ACHN (cell line): Measurements from ENCODE around the gene DNAJB12.
A peak's percentile ranks its signal among the peaks of the same experiment; 100 is the strongest.

Experiments
- DNase-seq: peaks from one replicate; pipeline ENCODE4 v3.0.0-alpha.2; 2015
- in situ Hi-C: cut with HindIII; loops from 2 replicates; pipeline ENCODE4 v1.10.0; 2017; ENCODE audit warnings: low sequenced_read_pairs, low pct_ligation_motif_present, low pct_unique_long_range_greater_than_20kb

The DNAJB12 gene

DNA sequence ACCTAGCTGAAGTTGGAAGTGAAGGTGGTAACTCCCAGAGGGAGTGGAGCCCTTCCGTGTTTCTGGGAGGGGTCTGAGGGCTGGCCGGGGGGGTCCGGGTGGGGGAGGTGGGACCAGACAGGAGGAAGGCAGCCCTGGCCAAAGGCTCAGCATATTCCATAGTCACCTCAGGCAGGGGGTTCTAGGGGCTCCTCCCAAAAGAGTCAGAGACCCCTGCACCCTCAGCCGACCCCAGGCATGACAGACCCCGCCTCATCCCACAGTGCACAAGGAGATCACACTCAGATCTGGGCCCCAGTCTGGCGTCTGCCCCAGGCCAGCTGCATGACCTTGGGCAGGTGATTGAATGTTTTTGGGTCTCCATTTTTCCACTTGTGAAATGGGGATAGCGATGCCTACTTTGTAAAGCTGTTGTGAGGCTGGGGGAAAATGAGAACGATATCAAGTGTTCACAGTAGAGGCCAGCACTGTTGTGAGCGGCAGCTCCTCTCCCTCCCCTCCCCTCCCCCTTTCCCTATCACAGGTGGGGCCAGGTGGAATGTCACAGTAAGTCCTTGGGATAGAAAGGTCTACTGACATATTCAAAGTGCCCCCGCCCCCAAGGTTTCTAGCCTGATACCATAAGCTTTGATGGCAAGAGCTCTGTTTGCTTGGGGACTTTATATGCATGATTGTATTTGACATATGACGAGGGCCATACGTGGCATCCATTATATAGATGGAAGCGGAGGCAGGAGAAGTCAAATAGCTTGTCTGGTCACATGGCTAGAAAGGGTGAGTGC, 33.3 kb downstream of the DNAJB12 start:
- in situ Hi-C loops = loop anchor here (5.0 to 25.0 kb wide), 2 partner anchors 44 to 209 kb away; no protein-coding TSS in a partner anchor
- DNase-seq = no peak

DNA sequence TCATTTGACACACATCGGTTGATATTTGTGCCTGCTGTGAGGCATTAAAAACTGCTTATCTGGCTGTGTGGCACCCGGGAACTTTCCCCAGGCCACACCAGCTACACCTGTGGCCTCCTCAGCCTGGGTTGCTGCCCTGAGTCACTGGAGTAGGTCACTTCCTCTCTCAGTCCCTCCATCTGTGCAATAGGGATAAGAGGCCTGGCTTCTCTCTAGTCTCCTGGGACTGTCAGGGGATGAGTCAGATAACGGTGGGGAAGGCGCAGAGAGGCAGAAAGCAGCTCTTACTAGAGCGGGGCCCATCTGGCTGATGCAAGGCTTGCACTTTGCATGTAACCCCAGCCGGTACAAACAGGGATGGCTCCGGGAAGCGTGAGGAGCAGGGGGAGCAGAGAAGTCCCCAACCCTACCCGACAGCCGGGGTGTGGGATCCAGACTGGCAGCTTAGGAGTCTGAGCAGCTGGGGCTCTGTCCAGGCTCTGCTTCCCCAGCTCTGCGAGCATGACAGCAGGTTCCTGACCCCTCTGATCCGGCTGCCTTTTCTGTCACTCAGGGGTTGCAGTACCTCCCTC, 34.0 kb downstream of the DNAJB12 start:
- in situ Hi-C loops = loop anchor here (5.0 to 25.0 kb wide), 2 partner anchors 43 to 208 kb away; no protein-coding TSS in a partner anchor
- DNase-seq = peak; percentile 100

DNA sequence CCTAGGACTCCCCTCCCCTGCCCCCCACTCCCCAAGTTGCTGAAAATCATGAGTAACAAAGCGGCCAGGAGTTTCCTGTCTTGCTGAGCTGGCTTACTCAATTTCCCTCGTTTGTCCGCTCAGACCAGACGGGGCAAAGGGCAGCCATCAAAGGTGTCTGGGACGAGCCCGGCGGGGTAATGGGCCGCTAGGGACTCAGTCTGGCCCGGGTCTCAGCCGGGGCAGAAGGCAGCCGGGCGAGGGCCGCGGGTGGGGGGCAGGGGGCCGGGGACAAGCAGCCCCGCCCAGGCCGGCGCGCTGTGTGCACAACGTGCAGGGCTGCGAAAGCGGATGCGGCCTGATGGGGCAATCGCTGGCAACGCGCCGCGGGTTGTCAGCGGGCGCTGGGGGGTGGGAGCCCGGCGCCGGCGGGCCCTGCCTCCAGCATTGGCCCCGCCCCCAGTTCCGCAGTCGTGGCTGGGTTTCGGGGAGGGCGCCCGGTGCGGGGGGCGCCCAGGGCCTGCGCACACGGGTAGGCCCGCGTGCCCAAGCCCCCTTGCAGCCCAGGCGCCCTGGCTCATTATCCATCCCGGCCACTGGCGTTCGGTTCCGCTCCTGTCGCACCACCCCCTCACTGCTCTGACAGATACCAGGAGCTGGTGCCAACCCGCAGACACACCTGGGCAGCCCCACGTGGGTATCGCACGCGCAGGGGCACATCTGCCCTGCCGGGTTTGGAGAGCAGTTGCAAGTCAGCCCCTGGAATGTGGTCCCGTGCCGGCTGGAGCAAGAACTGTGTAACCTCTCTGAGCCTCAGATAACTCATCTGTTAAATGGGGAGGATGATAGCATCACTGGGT, 35.1 kb downstream of the DNAJB12 start:
- in situ Hi-C loops = loop anchor here (5.0 to 25.0 kb wide), 2 partner anchors 42 to 207 kb away; no protein-coding TSS in a partner anchor
- peak; percentile 95 for DNase-seq

DNA sequence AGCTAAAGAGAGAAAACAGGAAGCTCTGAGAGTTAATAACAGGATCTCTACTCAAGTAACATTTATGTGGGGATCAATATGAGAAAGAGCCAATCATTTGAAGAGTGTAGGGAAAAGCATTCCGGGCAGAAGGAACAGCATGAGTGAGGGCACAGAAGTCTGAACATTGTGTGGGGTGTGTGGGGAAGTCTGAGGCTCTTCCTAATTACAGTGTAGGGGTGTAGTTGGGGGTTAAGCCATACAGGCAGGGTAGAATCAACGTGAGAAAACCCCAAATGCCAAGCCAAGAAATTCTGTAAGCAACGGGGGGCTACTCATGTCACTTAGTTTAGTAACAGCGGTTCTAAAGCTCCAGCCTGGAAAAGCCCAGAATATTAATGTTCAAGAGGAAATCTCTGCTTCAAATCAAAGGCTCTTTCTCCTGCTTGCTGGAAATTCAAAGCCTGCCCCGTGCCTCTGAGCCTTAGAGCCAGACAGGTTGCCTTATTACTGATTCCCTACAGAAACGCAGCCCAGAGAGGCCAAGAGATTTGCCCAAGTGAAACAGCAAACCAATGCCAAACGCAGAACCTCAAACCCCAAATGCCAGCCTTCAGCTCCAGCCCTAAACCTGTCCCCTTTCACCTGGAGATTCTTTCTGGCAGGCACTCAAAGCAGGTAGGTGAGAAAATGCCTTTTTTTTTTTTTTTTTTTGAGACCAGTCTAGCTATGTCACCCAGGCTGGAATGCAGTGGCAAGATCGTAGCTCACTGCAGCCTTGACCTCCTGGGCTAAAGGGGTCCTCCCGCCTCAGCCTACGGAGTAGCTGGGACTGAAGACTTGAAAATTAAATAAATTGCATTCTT, 36.1 kb downstream of the DNAJB12 start:
- no peak for DNase-seq
- in situ Hi-C loops = loop anchor here (25.0 kb wide), 1 partner anchor 206 kb away; no protein-coding TSS in a partner anchor

DNA sequence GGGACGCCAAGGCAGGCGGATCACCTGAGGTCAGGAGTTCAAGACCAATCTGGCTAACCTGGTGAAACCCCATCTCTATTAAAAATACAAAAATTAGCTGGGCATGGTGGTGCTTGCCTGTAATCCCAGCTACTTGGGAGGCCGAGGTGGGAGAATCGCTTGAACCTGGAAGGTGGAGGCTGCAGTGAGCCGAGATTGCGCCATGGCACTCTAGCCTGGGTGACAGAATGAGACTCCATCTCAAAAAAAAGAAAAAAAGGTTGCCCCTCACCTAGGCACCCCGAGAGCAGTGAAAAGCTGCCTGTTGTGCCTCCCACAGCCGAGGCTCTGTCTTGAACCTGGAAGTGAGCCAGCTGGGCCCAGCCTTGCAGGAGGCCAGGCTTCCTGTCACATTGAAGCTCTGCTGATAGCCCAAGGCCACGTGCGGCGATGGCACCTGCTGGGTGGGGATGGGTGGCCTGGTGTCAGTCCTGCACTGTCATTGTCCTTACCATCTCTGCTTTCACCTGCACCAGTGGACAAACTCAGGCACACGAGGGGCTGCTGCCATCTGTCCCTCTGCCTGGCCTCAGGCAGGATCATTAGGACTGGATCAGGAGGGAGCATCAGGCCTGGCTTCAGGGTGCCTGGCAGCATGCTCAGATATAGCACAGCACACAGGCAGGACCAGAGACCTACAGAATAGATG, 37.8 kb downstream of the DNAJB12 start:
- DNase-seq = no peak
- in situ Hi-C loops = loop anchor here (25.0 kb wide), 1 partner anchor 205 kb away; no protein-coding TSS in a partner anchor

DNA sequence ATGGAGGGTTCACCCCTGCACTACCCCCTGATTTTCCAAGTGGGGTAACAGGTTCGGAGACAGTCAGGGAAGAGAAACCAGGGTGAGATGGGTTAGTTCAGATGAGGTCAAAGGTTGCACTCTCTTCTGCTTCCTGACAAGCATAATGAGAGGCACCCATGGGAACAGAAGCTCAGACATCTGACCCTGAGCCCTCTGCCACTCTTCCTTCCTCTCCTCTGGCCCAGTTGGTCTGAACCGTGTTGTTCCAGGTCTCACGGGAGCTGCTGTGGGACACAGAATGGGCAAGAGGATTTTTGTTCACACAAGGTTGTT, 38.4 kb downstream of the DNAJB12 start:
- no peak for DNase-seq
- in situ Hi-C loops = loop anchor here (25.0 kb wide), 1 partner anchor 204 kb away; no protein-coding TSS in a partner anchor

DNA sequence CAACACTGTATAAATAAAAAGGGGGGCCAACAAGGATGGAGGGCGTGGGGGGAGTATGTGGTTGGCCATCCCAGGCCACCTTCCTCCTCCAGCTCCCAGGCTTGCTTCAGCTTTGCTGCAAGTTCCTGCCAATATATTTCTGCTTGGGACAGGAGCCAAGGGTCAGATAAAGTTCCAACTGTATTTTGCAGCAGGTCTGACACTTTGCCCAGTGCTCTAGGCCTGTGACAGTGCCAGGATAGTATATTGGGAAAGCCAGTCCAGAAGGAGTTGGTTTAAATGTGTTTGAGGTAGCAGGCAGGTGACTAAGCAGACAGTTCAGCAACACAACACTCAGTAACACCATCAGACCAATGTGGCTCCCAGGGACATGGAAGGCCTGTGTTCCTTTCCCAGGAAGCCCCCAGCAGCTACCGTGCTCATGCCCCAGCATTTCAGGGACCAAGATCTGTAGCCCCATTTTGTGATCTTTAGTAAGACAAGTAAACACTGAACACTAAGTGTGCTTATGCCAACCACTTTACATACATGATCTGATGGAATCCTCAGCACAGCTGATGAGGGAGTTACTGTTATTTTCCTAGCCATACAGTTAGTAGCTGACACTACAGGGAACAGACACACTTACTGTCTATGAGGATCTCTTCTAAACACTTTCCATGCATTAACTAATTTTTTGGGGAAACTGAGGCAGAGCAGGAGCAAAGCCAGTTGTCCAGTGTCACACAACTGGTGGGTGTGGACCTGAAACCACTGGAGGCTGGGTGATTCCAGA, 38.9 kb downstream of the DNAJB12 start:
- no peak for DNase-seq
- in situ Hi-C loops = loop anchor here (25.0 kb wide), 1 partner anchor 203 kb away; no protein-coding TSS in a partner anchor

DNA sequence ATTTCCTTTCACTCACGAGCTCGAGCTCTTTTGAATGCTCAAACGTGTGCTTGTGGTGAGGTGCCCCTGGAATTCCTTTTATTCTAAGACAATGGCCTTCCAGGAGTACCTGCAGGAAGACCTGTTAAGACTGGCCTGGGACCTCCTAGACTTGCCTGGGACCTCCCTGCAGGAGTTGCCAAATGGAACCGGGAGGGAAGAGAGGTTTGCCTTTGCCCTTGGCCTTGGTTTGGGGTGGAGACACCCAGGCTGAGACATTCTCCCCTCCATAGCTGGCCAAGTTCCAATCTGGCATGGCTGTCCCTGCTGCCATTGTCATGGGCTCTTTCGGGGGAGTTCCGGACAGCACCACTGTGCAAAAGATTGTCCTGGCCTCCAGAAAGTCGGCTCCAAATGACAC, 39.7 kb downstream of the DNAJB12 start:
- no peak for DNase-seq
- in situ Hi-C loops = loop anchor here (25.0 kb wide), 1 partner anchor 203 kb away; no protein-coding TSS in a partner anchor

DNA sequence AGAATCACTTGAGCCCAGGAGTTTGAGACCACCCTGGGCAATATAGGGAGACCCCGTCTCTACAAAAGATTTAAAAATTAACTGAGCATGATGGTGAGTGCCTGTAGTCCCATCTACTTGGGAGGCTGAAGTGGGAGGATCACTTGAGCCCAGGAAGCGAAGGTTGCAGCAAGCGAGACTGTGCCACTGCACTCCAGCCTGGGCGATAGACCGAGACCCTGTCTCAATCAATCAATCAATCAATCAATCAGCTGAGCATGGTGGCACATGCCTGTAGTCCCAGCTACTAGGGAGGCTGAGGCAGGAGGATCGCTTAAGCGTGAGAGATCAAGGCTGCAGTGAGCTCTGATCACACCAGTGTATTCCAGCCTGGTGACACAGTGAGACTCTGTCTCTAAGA, 40.5 kb downstream of the DNAJB12 start:
- in situ Hi-C loops = loop anchor here (25.0 kb wide), 1 partner anchor 202 kb away; no protein-coding TSS in a partner anchor
- DNase-seq = no peak

DNA sequence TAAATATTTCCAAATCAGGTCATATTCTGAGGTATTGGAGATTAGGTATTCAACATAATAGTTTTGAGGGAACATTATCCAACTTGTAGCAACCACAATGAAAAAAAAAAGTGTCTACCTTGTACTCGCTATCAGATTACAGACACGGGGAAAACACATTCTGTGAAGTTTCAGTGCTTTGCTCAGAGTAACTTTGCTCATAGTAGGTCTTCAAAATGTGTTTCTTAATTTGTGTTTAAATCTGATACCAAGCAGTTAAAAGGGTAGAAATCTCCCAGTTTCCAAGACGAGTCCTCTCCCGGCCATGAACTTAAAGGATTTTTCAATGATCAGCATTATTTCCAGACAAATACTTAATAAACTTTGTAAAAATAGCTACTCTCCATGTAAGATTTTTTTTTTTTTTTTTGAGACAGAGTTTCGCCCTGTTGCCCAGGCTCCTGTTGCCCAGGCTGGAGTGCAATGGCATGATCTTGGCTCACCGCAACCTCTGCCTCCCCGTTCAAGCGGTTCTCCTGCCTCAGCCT, 41.8 kb downstream of the DNAJB12 start:
- DNase-seq = no peak
- in situ Hi-C loops = loop anchor here (25.0 kb wide), 1 partner anchor 201 kb away; no protein-coding TSS in a partner anchor

DNA sequence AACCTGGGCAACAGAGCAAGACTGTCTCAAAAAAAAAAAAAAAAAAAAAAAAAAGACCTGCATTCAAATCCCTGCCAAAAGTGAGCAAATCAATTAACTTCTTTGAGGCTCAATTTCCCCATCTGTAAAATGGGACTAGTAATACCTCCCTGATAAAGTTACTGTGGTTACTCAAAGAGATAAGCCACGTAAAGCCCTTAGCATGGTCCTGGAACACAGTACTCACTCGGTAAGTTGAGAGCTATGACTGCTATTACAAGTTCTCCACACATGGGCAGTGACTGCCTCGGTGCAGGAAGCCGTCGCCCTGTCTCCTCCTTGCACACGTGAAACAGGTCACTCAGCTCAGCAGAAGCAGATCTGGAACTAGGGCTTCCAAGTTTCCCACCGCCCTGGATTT, 43.1 kb downstream of the DNAJB12 start:
- in situ Hi-C loops = loop anchor here (25.0 kb wide), 1 partner anchor 199 kb away; no protein-coding TSS in a partner anchor
- DNase-seq = no peak

DNA sequence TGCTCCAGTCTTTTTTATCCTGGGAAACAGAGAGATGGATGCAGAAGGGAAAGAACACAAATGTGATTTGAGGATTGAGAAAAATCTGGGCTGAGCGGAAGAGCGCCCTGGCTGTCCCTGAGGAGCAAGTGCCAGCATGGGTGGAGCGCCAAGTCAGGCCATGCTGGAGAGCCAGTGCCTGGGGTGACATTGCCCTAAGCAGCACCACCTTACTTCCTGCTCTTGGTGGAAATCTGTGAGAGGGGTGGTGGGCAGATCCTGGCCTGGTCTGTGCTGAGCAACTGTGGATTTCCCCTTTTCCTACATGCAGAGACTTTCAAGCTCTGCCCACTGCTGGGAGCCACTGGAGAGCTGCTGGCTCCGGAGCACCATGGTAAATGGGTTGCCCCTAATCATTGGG, 44.1 kb downstream of the DNAJB12 start:
- no peak for DNase-seq
- in situ Hi-C loops = loop anchor here (25.0 kb wide), 1 partner anchor 198 kb away; no protein-coding TSS in a partner anchor

DNA sequence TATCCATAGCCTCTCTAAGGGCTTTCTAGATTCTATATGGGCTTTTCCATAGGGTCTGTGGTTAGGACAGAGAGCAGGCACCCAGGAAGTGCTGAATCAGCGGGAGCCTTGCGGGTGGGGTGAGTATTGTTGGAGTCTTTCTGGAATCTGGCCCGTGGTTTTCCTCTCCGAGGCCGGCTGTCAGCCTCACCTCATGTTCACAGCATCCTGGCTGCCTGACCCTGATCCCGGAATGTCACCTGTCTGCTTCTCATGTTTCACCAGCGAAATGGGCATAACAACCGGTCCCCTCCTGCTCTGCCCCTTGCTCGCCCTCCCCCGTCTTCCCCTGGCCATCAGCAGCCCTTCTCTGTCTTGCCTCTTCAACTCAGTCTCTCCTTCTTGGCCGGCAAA, 44.5 kb downstream of the DNAJB12 start:
- no peak for DNase-seq
- in situ Hi-C loops = loop anchor here (25.0 kb wide), 1 partner anchor 198 kb away; no protein-coding TSS in a partner anchor

DNA sequence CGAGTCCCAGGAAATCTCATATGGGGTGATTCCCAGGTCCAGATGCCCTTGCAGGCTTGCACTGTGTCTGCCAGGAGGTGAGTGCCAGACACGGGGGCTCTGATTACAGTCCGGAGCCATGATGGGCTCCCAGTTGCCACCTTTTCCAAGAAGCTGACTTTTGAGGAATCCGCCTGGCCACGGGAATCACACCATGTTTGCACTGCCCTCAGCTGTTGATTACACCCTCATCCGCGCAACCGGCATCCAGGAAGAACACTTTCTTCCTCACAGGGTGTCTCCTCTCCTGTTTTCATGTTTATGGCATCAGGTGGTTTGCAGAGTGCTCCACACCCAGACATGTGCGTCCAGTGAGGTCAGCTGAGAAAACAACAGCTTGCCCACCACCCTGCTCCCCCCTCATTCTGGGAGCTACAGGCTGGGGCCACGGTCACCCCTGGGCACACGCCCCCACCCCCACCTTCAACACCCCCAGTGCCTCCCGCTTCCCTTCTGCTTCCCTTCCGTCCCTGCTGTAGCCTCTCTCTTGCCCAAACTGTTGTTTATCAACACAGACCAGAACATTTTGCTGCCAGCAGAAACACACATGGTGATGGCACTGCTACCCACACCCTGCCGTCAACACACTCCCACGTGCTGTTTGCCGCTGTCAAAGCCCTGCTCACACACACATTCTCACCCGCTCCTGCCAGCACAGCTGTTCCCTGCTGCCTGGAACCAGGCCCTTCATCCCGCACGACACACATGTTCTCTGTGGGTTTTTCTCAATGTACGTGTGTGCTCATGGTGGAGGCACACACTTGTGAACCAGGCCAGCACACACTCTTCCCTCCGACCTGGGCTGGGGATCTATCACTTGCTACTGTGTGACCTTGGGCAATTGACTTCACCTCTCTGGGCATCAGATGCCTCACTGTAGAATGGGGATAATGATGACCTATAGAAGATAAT, 45.2 kb downstream of the DNAJB12 start:
- in situ Hi-C loops = loop anchor here (25.0 kb wide), 1 partner anchor 197 kb away; no protein-coding TSS in a partner anchor
- DNase-seq = no peak

DNA sequence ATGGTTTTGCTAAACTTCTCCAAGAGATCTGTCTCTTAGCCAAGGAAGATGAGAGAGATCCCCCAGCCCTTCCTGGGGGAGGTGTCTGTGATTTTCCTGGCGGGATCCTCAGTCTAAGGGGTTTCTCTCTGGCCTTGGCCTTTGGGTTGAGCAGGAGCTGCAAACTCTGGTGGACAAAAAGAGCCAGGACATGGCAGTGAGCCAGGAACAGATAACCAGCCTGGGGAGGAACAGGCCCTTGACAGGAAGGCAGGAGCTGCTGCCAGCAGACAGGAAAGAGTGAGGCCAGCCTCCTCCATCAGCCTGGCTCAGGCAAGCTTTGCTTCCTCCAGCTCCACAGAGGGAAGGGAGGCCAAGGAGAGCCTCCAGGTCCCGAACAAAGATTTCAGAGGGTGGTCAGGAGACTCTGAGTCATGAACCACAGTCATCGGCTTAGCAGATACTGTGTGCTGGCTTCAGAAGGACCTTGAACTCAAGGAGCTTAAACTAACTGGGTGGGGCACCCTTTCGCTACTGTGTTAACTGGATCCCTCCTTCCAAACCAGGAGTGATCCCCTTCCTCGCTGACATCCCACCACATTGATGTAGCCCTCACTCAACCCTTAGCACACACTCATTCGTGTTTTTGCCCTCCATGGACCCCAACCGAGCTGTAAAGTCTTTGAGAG, 46.3 kb downstream of the DNAJB12 start:
- in situ Hi-C loops = loop anchor here (25.0 kb wide), 1 partner anchor 196 kb away; no protein-coding TSS in a partner anchor
- DNase-seq = peak; percentile 80
